ENCODE data around the gene FEZF1.

The FEZF1 gene

DNA sequence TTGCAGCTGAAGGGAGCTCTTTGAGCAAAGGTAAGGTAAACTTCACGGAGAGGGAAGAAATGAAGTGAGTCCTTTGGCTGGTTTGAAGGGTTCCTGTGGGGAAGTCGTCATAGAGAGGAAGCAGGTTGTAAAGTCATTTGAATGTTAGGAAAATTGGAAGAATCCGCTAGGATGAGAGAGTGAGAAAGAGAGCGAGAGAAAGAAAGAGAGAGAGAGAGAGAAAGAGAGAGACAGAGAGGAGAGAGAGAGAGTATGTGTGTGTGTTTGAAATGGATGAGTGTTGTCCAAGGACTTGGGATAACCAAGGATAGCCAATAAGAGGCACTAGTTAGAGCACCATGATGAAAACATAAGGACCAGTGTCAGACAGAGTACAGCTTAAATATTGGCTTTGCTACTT lies 43.1 kb downstream of the FEZF1 start:
- no peak for DNase-seq

DNA sequence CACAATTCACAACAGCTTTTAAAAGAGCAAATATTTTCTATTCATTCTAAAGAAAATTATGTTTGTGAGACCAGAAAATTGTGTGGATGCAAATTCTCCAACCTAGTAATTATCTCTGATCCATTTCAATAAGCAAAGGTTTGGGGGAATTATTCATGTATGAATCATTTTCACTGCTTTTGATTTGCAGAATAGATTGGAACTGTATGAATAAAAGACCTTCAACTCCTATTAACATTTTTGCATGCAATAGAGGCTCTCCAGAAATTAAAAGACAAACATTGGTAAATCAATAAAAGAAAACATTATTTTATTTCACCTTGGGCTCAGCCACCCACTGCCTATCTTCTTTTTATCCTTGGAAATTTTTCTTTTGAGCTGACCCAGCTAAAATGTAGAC lies 43.5 kb downstream of the FEZF1 start:
- DNase-seq, result no peak

DNA sequence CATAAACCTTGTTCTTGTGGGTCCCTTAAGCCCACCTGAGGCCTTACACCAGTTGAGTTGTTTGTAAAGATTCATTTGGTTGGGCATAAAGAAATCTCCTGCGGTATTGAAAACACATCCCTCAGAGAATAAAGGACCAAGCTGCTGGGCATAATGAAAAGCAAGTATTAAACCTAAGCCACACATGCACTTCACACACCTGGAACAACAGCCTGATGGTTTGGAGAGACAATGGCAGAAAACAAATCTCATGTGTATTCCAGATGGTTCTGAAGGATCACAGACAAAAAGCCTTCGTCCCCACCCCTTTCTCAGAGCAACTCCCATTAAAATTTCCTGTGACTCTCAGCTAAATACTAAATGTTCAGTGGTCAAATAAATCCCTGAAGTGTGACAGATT lies 44.2 kb downstream of the FEZF1 start:
- DNase-seq, result no peak

DNA sequence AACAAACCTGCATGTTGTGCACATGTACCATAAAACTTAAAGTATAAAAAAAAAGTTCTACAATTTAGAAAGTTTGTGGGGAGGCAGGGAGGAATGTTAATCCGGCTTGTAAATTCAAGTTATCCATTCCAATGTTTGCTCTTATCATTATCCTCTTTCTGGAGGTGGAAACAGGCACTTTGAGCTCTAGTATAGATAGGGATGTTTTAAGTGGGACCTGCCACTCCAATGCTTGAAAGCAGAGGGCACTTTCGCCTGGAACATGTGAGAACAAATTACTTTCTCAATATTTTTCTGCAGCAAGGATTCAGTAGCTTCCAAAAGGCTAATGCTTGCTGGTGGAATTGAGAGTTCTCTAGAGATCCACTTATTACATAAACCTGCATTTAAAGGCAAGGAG lies 45.6 kb downstream of the FEZF1 start:
- DNase-seq, result no peak

DNA sequence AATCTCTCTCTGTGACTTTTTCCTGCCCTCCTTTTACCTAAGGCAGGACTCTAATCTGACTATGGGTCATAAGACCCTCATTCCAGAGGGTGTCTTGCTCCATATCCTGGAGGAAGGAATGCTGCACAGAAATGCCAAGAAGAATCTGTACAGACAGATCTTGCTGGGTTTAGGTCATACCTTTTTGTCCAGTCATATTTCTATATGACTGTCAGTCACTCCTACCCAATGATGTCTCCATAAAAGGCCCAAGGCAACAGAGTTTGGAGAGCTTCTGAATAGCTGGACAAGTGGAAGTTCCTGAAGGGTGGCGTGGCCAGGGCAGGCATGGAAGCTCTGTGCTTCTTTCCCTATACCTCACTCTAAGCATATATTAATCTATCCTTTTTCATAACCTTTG lies 47.5 kb downstream of the FEZF1 start:
- DNase-seq, result no peak

DNA sequence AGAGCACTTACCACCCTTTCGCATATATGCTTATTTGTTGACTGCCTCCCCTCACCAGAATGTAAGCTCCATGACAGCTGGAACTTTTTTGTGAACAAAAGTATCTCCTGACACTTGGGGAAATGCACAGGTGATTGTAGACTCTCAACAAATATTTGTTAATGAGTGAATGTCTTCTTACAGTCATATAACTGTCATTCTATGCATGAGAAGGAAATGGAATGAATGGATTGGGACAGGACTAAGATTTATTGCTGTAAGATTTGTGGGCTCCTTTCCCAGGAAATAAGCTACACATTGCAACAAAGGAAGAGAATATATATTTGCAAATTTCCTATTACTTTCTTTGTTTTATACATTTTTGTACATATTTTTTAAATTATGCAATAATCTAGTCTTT lies 48.5 kb downstream of the FEZF1 start:
- DNase-seq, result no peak

DNA sequence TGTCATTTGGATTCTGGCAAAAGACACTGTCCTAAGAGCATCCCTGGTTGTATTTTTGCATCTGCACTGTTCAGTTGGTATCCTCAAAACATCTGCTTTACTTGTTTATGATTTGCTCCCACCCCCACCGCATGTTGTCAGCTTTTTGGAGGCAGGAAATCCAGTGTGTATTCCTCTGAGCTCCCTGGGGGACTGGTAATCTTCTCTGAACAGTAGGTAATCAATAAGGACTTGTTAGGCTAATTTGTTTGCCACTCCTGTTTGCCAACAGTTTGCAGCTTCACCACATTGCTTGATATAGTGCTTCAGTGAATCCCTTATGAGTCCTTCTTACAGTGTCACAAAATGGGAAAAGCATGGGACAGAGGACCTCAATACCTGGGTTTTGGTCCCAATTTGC lies 49.1 kb downstream of the FEZF1 start:
- DNase-seq, result no peak
